BE2C (cell line): ENCODE data around the gene HIP1.

ENCODE experiments used
- DNase-seq: peaks from one replicate; pipeline ENCODE4 v3.0.0-alpha.2; 2020
- H3K27me3 ChIP-seq: fragments of 250-450 bp; sonication (Bioruptor Pico); 2 replicates; pipeline ENCODE4 v1.5.1; 2020; ENCODE audit warnings: mild to moderate bottlenecking
- H3K36me3 ChIP-seq: fragments of 250-450 bp; sonication (Bioruptor Pico); 2 replicates; pipeline ENCODE4 v1.5.1; 2020; ENCODE audit warnings: mild to moderate bottlenecking
- H3K4me1 ChIP-seq: fragments of 250-450 bp; sonication (Bioruptor Pico); 2 replicates; pipeline ENCODE4 v1.5.1; 2020
- H3K4me3 ChIP-seq: 2 replicates; pipeline ENCODE4 v1.5.1; 2011; ENCODE audit warnings: low read depth, low read length
- H3K9me3 ChIP-seq: fragments of 250-450 bp; sonication (Bioruptor Pico); 2 replicates; pipeline ENCODE4 v1.5.1; 2020
- CTCF ChIP-seq: IDR thresholded peaks from 2 replicates; pipeline ENCODE4 v1.5.1; 2012; ENCODE audit warnings: mild to moderate bottlenecking, low read depth, low read length

Gene HIP1

GRCh38 chr7:75756991-75757676 lies 18.4 kb upstream of the HIP1 start:
- Histone ChIP-seq H3K36me3 (no peaks in the 10 kb centered on the region), H3K9me3 (no peaks in the 10 kb centered on the region), H3K4me3 (no peak overlapping the region), H3K27me3 (no peaks in the 10 kb centered on the region), H3K4me1 (no peaks in the 10 kb centered on the region)
- DNase-seq: no peak
- TF ChIP-seq CTCF: peak; percentile 44

- no peaks in the 10 kb centered on the region for H3K4me1 ChIP-seq
- no peak for DNase-seq
- no peak for TF ChIP-seq CTCF
- H3K27me3 ChIP-seq: no peaks in the 10 kb centered on the region
- H3K9me3 ChIP-seq: no peaks in the 10 kb centered on the region
- H3K36me3 ChIP-seq: no peaks in the 10 kb centered on the region
- H3K4me3 ChIP-seq: no peak overlapping the region
These were observed 17.7 kb upstream of the HIP1 start for GRCh38 chr7:75756206-75756990.

GRCh38 chr7:75743455-75743859 lies 4.7 kb upstream of the HIP1 start:
- H3K4me1 ChIP-seq: no peaks in the 10 kb centered on the region
- no peaks in the 10 kb centered on the region for H3K36me3 ChIP-seq
- H3K27me3 ChIP-seq: no peaks in the 10 kb centered on the region
- DNase-seq: no peak
- no peak overlapping the region for H3K4me3 ChIP-seq
- no peaks in the 10 kb centered on the region for H3K9me3 ChIP-seq
- no peak for TF ChIP-seq CTCF

- DNase-seq: no peak
- no peak overlapping the region for H3K4me3 ChIP-seq
These were observed 2.2 kb upstream of the HIP1 start for GRCh38 chr7:75740846-75741497.

GRCh38 chr7:75739796-75740672 lies 1.3 kb upstream of the HIP1 start:
- Histone ChIP-seq H3K36me3 (no peaks in the 10 kb centered on the region), H3K27me3 (no peaks in the 10 kb centered on the region), H3K4me1 (no peaks in the 10 kb centered on the region), H3K4me3 (peak overlapping the region; percentile 77), H3K9me3 (no peaks in the 10 kb centered on the region)
- DNase-seq: no peak
- TF ChIP-seq CTCF: no peak

More at GRCh38 chr7:75740846-75741497, 2.2 kb upstream of the HIP1 start:
- Histone ChIP-seq H3K4me1 (no peaks in the 10 kb centered on the region), H3K36me3 (no peaks in the 10 kb centered on the region), H3K27me3 (no peaks in the 10 kb centered on the region), H3K9me3 (no peaks in the 10 kb centered on the region)
- TF ChIP-seq CTCF: no peak
